Psoas muscle (tissue), 8 donors: ENCODE measurements around the gene SLC22A31. TPM values are rescaled to one million over a fixed set of nuclear protein-coding genes. Genes with fewer than 3 reads are reported as not detected.

Experiments
- ATAC-seq, 4 donors: fragments of 200-7000 bp; cut with Tn5 transposase; one replicate each; pipeline ENCODE4 v1.9.1; 2020; ENCODE audit warnings: moderate library complexity in 3 of 4, mild to moderate bottlenecking in 2 of 4
- DNase-seq, 2 donors: peaks; one replicate each; pipeline ENCODE4 v3.0.0-alpha.2; 2020
- H3K27ac ChIP-seq: fragments of 200-600 bp; one replicate; pipeline ENCODE4 v1.8.0; 2022
- H3K27me3 ChIP-seq, 3 donors: fragments of 200-600 bp in 1 of 3; one replicate each; pipeline versions ENCODE4 v1.6.1 to v1.8.0; 2013 to 2022; ENCODE audit warnings: low read length in 2 of 3, mild to moderate bottlenecking in 2 of 3, moderate library complexity in 1 of 3; ENCODE audit not compliant: insufficient read depth in 3 of 3
- H3K36me3 ChIP-seq, 2 donors: fragments of 200-600 bp in 1 of 2; one replicate each; pipeline versions ENCODE4 v1.6.1 to v1.8.0; 2013 to 2022; ENCODE audit warnings: low read depth in 1 of 2, mild to moderate bottlenecking in 1 of 2, moderate library complexity in 1 of 2; ENCODE audit not compliant: insufficient read depth in 1 of 2
- H3K4me1 ChIP-seq: fragments of 200-600 bp; one replicate; pipeline ENCODE4 v1.8.0; 2022
- H3K4me3 ChIP-seq: fragments of 200-600 bp; one replicate; pipeline ENCODE4 v1.8.0; 2022; ENCODE audit warnings: mild to moderate bottlenecking
- H3K9me3 ChIP-seq: fragments of 200-600 bp; one replicate; pipeline ENCODE4 v1.8.0; 2022
- CTCF ChIP-seq: fragments of 200-600 bp; IDR thresholded peaks from one replicate; pipeline ENCODE4 v1.8.0; 2022; ENCODE audit warnings: antibody characterized with exemption
- WGBS, 3 donors: extraction: QIAGEN DNeasy Blood & Tissue Kit; methylation state at CpG; one replicate each; pipeline versions ENCODE4 v1.1.6 to v1.1.7; 2013; 5-methylcytosine and 5-hydroxymethylcytosine counted together
- intact Hi-C, 2 donors: fragments of 100-400 bp; cut with DNase I; formaldehyde crosslinking; loops; one replicate each; pipeline versions ENCODE4 v1.11.0 to v1.14.2; 2022
- polyA plus RNA-seq, 3 donors: library from polyadenylated mRNA; stranded (reverse); fragments of 200-250 nt; gene quantifications; one replicate each; pipeline ENCODE4 v1.2.3, GENCODE V29; 2013
- total RNA-seq, 4 donors: library from RNA; stranded (reverse); fragmentation: NEBNext Ultra II Directional in 2 of 4; extraction: Animal tissue kit (Norgen Biotek cat#: 25700) in 2 of 4; gene quantifications; one replicate each; pipeline versions ENCODE4 v1.2.1 to v1.2.4, GENCODE V29; 2021 to 2023
- donor health status: healthy with polysubstance abuse.
- donor health status: DM: no; HTN: no; CAD: no; lungs with moderate emphysema.
- donor health status: Bipolar disorder and iron deficiency.
- donor health status: healthy.
- donor health status: DM: yes; HTN: yes; CAD: no.
- donor health status: DM: no; HTN: no; CAD: no.
- donor health status: DM: no; HTN: no; CAD: no.
- donor health status: DM: yes; HTN: yes; CAD: no.

Gene SLC22A31
- total and polyA plus RNA-seq, 7 donors, result 0.03 TPM; not detected in 6

GRCh38 chr16:89178453-89179147 lies 21.7 kb downstream of the SLC22A31 start:
- WGBS, 3 donors, result 72 to 76% (median 75%) methylated on average over 21 to 24 of the region's 24 CpGs
- Histone ChIP-seq H3K9me3 (no peaks in the 10 kb centered on the region), H3K4me3 (no peak overlapping the region), H3K4me1 (peaks cover 28% of the 10 kb centered on the region), H3K27me3 (no peaks in the 10 kb centered on the region), H3K36me3 (peaks cover 0 to 38% of the 10 kb centered on the region in 2 donors), H3K27ac (no peak overlapping the region)
- TF ChIP-seq CTCF, result no peak
- intact Hi-C loops, result no loop called here
- DNase-seq, result no peak
- no peak for ATAC-seq

GRCh38 chr16:89177501-89177900 lies 22.8 kb downstream of the SLC22A31 start:
- no peak for TF ChIP-seq CTCF
- no peaks in the 10 kb centered on the region for H3K9me3 ChIP-seq
- intact Hi-C loops, result no loop called here
- no peak overlapping the region for H3K4me3 ChIP-seq
- no peak for DNase-seq
- no peak overlapping the region for H3K27ac ChIP-seq
- WGBS, 3 donors, result 78 to 79% (median 79%) methylated on average over 12 of the region's 12 CpGs
- ATAC-seq, result no peak
- no peaks in the 10 kb centered on the region for H3K27me3 ChIP-seq
- H3K36me3 ChIP-seq, result peaks cover 0 to 27% of the 10 kb centered on the region in 2 donors
- peaks cover 39% of the 10 kb centered on the region for H3K4me1 ChIP-seq

GRCh38 chr16:89176717-89177116 lies 23.6 kb downstream of the SLC22A31 start:
- peaks cover 39% of the 10 kb centered on the region for H3K4me1 ChIP-seq

DNA sequence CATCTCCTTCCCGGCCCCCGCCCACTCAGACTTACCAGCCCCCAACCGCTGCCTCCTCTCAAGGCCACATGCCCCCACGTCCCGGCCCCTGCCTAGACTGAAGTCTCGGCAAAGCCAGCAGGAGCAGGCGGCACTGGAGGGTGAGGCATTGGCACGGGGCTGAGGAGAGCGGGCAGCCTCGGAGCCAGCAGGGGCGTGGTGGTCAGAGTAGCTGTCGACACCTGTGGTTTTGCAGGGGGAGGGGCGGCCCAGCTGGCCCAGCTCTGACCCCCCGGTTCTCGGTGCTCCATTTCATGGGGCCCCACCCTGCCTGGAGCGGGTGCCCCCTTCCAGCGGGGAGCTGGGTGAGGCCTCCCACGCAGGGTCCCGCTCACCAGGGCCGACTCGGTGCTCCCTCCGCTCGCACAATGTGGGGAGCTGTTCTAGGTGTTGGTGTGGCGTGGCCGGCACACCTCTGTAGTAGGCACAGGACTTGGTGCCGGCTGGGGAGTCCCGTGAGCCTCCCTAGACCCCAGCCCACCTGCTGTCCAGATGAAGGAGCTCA lies 24.1 kb downstream of the SLC22A31 start:
- H3K27me3 ChIP-seq, result no peaks in the 10 kb centered on the region
- no peaks in the 10 kb centered on the region for H3K9me3 ChIP-seq
- H3K4me3 ChIP-seq, result peak overlapping the region; percentile 87
- no peak for DNase-seq
- WGBS, 3 donors, result 45 to 57% (median 52%) methylated on average over 26 to 27 of the region's 27 CpGs
- ATAC-seq, result peak in 3 of 4 donors; percentile 6 to 40 (median 10)
- H3K4me1 ChIP-seq, result peaks cover 39% of the 10 kb centered on the region
- no peak for TF ChIP-seq CTCF
- H3K36me3 ChIP-seq, result peaks cover 0 to 20% of the 10 kb centered on the region in 2 donors
- H3K27ac ChIP-seq, result peak overlapping the region; percentile 95
- intact Hi-C loops, result no loop called here

More at GRCh38 chr16:89176717-89177116, 23.6 kb downstream of the SLC22A31 start:
- Histone ChIP-seq H3K27ac (peak overlapping the region; percentile 95), H3K4me3 (no peak overlapping the region), H3K36me3 (peaks cover 0 to 25% of the 10 kb centered on the region in 2 donors), H3K27me3 (no peaks in the 10 kb centered on the region), H3K9me3 (no peaks in the 10 kb centered on the region)
- no peak for TF ChIP-seq CTCF
- intact Hi-C loops, result no loop called here
- no peak for DNase-seq
- 84 to 88% (median 85%) methylated on average over 5 to 9 of the region's 9 CpGs for WGBS, 3 donors
- no peak for ATAC-seq
